ENCODE data around the gene SORCS2. TPM values are rescaled to one million over a fixed set of nuclear protein-coding genes. Genes with fewer than 3 reads are reported as not detected.

SORCS2 gene
- total and polyA plus RNA-seq, 3 donors from 2014 or later: 2.7 to 4.6 (median 2.9) TPM

- H3K27ac ChIP-seq: no peak overlapping the region
- H3K4me1 ChIP-seq: no peaks in the 10 kb centered on the region
- H3K9me3 ChIP-seq: no peaks in the 10 kb centered on the region
- 77 to 80% methylated on average over 4 of the region's 4 CpGs for WGBS, 2 donors
- DNase-seq: no peak
- TF ChIP-seq CTCF (IDR thresholded peaks at IDR 0.05) (no peak), POLR2A (IDR thresholded peaks at IDR 0.05) (no peak)
- intact Hi-C loops (cut with DNase I; ENCODE audit: low total_unique reads): no loop called here
- H3K4me3 ChIP-seq: no peak overlapping the region
- H3K36me3 ChIP-seq (ENCODE audit: low read depth, missing control alignments): no peaks in the 10 kb centered on the region
- no peaks in the 10 kb centered on the region for H3K27me3 ChIP-seq
These were observed 475.9 kb downstream of the SORCS2 start for GRCh38 chr4:7668271-7668670.

GRCh38 chr4:7668826-7669225 lies 476.5 kb downstream of the SORCS2 start:
- H3K4me3 ChIP-seq: no peak overlapping the region
- no peaks in the 10 kb centered on the region for H3K36me3 ChIP-seq (ENCODE audit: low read depth, missing control alignments)
- TF ChIP-seq POLR2A (IDR thresholded peaks at IDR 0.05) (no peak), CTCF (IDR thresholded peaks at IDR 0.05) (no peak)
- no peaks in the 10 kb centered on the region for H3K9me3 ChIP-seq
- H3K27me3 ChIP-seq: no peaks in the 10 kb centered on the region
- H3K4me1 ChIP-seq: no peaks in the 10 kb centered on the region
- intact Hi-C loops (cut with DNase I; ENCODE audit: low total_unique reads): no loop called here
- no peak for DNase-seq
- no peak overlapping the region for H3K27ac ChIP-seq
- 73 to 83% methylated on average over 4 of the region's 4 CpGs for WGBS, 2 donors

- intact Hi-C loops (cut with DNase I; ENCODE audit: low total_unique reads): no loop called here
These were observed 480.3 kb downstream of the SORCS2 start for GRCh38 chr4:7672601-7673000.

GRCh38 chr4:7673121-7673520 lies 480.8 kb downstream of the SORCS2 start:
- Histone ChIP-seq H3K27me3 (no peaks in the 10 kb centered on the region), H3K4me1 (no peaks in the 10 kb centered on the region), H3K4me3 (no peak overlapping the region), H3K27ac (no peak overlapping the region), H3K9me3 (no peaks in the 10 kb centered on the region), H3K36me3 (ENCODE audit: low read depth, missing control alignments) (no peaks in the 10 kb centered on the region)
- no peak for DNase-seq
- TF ChIP-seq POLR2A (IDR thresholded peaks at IDR 0.05) (no peak), CTCF (IDR thresholded peaks at IDR 0.05) (no peak)
- intact Hi-C loops (cut with DNase I; ENCODE audit: low total_unique reads): no loop called here
- WGBS, 2 donors: 90 to 92% methylated on average over 9 of the region's 9 CpGs

More at GRCh38 chr4:7672601-7673000, 480.3 kb downstream of the SORCS2 start:
- Histone ChIP-seq H3K4me3 (no peak overlapping the region), H3K9me3 (no peaks in the 10 kb centered on the region), H3K4me1 (no peaks in the 10 kb centered on the region), H3K27ac (no peak overlapping the region), H3K36me3 (ENCODE audit: low read depth, missing control alignments) (no peaks in the 10 kb centered on the region), H3K27me3 (no peaks in the 10 kb centered on the region)
- TF ChIP-seq POLR2A (IDR thresholded peaks at IDR 0.05) (no peak), CTCF (IDR thresholded peaks at IDR 0.05) (no peak)
- WGBS, 2 donors: 81 to 88% methylated on average over 4 of the region's 4 CpGs
- DNase-seq: no peak

GRCh38 chr4:7674706-7675105 lies 482.4 kb downstream of the SORCS2 start:
- no peak for DNase-seq
- H3K36me3 ChIP-seq (ENCODE audit: low read depth, missing control alignments): no peaks in the 10 kb centered on the region
- no peaks in the 10 kb centered on the region for H3K9me3 ChIP-seq
- H3K4me1 ChIP-seq: peaks cover 4% of the 10 kb centered on the region
- TF ChIP-seq POLR2A (IDR thresholded peaks at IDR 0.05): no peak
- no peak for TF ChIP-seq CTCF (IDR thresholded peaks at IDR 0.05)
- intact Hi-C loops (cut with DNase I; ENCODE audit: low total_unique reads): no loop called here
- no peak overlapping the region for H3K4me3 ChIP-seq
- no peak overlapping the region for H3K27ac ChIP-seq
- WGBS, 2 donors: 73 to 79% methylated on average over 7 of the region's 7 CpGs
- H3K27me3 ChIP-seq: no peaks in the 10 kb centered on the region
